ENCODE results near the gene SMIM35.
"Not testable (repeated sequence)": the region's sequence is repeated elsewhere in the genome, so short reads cannot be mapped to it uniquely, and the experiment has no call there.

Gene SMIM35

DNA sequence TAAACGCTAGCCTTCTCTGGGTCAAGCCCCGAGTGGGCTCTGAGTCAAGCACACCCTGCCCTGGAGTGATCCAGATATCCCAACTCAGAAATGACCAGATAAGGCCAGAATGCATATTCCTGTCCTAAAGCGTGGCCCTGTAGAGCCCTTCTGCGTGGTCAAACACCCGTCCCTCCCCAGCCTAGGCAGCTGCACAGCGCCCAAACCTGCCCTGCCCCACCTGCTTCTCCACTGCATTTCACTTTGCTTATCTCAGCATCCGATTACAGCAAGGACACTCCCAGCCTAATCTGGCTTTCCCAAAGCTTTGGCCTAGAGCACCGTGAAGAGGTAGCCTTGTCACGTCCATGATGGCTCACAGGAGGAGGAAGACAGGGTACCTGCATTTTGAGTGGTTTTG is 21.8 kb downstream of the SMIM35 start:
- H3K4me3 ChIP-seq (replicated peaks; ENCODE audit: insufficient read depth, low read length), result no peak overlapping the region
- DNase-seq (ENCODE audit: low read depth in 1 of 2, low spot score in 1 of 2), result no peak
- H3K27ac ChIP-seq (replicated peaks), result no peak overlapping the region
- no peaks in the 10 kb centered on the region for H3K27me3 ChIP-seq (ENCODE audit: insufficient read depth, poor library complexity, severe bottlenecking)
- TF ChIP-seq SPI1 (IDR thresholded peaks at IDR 0.05; ENCODE audit: borderline replicate concordance, low read depth) (no peak), GABPA (IDR thresholded peaks at IDR 0.05; ENCODE audit: low read depth) (no peak)

- H3K27ac ChIP-seq (replicated peaks); H3K4me3 ChIP-seq (replicated peaks; ENCODE audit: insufficient read depth, low read length); H3K27me3 ChIP-seq (ENCODE audit: insufficient read depth, poor library complexity, severe bottlenecking); DNase-seq (ENCODE audit: low read depth in 1 of 2, low spot score in 1 of 2): not testable (repeated sequence)
Measured at GRCh38 chr11:118062631-118063030, 24.1 kb downstream of the SMIM35 start.

DNA sequence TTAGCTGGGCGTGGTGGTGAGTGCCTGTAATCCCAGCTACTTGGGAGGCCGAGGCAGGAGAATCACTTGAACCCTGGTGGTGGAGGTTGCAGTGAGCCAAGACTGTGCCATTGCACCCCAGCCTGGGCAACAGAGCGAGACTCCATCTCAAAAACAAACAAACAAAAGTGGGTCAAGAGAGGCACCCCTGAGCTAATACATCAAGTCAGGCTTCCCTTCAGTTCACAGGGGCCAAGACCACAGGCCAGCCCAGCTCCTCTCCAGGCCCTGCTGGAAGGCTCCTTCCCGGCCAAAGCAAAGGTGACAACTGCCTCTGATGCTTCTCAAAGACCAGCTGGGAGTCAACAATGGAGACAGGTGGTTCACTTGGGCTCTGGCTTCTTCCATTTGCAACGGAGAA is 24.6 kb downstream of the SMIM35 start:
- not testable (repeated sequence) for DNase-seq (ENCODE audit: low read depth in 1 of 2, low spot score in 1 of 2); H3K4me3 ChIP-seq (replicated peaks; ENCODE audit: insufficient read depth, low read length)

GRCh38 chr11:118061586-118062125 is 25.1 kb downstream of the SMIM35 start:
- peaks cover 4% of the 10 kb centered on the region for H3K27me3 ChIP-seq (ENCODE audit: insufficient read depth, poor library complexity, severe bottlenecking)
- H3K27ac ChIP-seq (replicated peaks), result no peak overlapping the region
- no peak for DNase-seq (ENCODE audit: low read depth in 1 of 2, low spot score in 1 of 2)
- H3K4me3 ChIP-seq (replicated peaks; ENCODE audit: insufficient read depth, low read length), result no peak overlapping the region
- TF ChIP-seq GABPA (IDR thresholded peaks at IDR 0.05; ENCODE audit: low read depth) (no peak), POLR2AphosphoS5 (IDR thresholded peaks at IDR 0.05; ENCODE audit: low read depth) (no peak), SPI1 (IDR thresholded peaks at IDR 0.05; ENCODE audit: borderline replicate concordance, low read depth) (no peak), CTCF (IDR thresholded peaks at IDR 0.05; ENCODE audit: insufficient read depth, low read length) (no peak)
- TF ChIP-seq, protein P1, sequence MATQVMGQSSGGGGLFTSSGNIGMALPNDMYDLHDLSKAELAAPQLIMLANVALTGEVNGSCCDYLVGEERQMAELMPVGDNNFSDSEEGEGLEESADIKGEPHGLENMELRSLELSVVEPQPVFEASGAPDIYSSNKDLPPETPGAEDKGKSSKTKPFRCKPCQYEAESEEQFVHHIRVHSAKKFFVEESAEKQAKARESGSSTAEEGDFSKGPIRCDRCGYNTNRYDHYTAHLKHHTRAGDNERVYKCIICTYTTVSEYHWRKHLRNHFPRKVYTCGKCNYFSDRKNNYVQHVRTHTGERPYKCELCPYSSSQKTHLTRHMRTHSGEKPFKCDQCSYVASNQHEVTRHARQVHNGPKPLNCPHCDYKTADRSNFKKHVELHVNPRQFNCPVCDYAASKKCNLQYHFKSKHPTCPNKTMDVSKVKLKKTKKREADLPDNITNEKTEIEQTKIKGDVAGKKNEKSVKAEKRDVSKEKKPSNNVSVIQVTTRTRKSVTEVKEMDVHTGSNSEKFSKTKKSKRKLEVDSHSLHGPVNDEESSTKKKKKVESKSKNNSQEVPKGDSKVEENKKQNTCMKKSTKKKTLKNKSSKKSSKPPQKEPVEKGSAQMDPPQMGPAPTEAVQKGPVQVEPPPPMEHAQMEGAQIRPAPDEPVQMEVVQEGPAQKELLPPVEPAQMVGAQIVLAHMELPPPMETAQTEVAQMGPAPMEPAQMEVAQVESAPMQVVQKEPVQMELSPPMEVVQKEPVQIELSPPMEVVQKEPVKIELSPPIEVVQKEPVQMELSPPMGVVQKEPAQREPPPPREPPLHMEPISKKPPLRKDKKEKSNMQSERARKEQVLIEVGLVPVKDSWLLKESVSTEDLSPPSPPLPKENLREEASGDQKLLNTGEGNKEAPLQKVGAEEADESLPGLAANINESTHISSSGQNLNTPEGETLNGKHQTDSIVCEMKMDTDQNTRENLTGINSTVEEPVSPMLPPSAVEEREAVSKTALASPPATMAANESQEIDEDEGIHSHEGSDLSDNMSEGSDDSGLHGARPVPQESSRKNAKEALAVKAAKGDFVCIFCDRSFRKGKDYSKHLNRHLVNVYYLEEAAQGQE (IDR thresholded peaks at IDR 0.05; ENCODE audit: insufficient replicate concordance, low read depth), result no peak

More for the DNA sequence above, 24.6 kb downstream of the SMIM35 start:
- H3K27me3 ChIP-seq (ENCODE audit: insufficient read depth, poor library complexity, severe bottlenecking); H3K27ac ChIP-seq (replicated peaks): not testable (repeated sequence)

- H3K27me3 ChIP-seq (ENCODE audit: insufficient read depth, poor library complexity, severe bottlenecking), result peaks cover 4% of the 10 kb centered on the region
- no peak overlapping the region for H3K27ac ChIP-seq (replicated peaks)
- no peak for DNase-seq (ENCODE audit: low read depth in 1 of 2, low spot score in 1 of 2)
- no peak for TF ChIP-seq SPI1 (IDR thresholded peaks at IDR 0.05; ENCODE audit: borderline replicate concordance, low read depth)
- no peak for TF ChIP-seq CTCF (IDR thresholded peaks at IDR 0.05; ENCODE audit: insufficient read depth, low read length)
- TF ChIP-seq, protein P1 (IDR thresholded peaks at IDR 0.05; ENCODE audit: insufficient replicate concordance, low read depth), result no peak
- no peak for TF ChIP-seq POLR2AphosphoS5 (IDR thresholded peaks at IDR 0.05; ENCODE audit: low read depth)
- TF ChIP-seq GABPA (IDR thresholded peaks at IDR 0.05; ENCODE audit: low read depth), result no peak
- H3K4me3 ChIP-seq (replicated peaks; ENCODE audit: insufficient read depth, low read length), result no peak overlapping the region
Measured at GRCh38 chr11:118060869-118061268, 25.9 kb downstream of the SMIM35 start.

Data from HL-60 (cell line).